GM18951 (cell line): ENCODE measurements around the gene OSTN.
"Not testable (repeated sequence)": the region's sequence is repeated elsewhere in the genome, so short reads cannot be mapped to it uniquely, and the experiment has no call there.

Experiments used
- POLR2A ChIP-seq: IDR thresholded peaks from 4 replicates; pipeline ENCODE4 v1.6.1; 2011; ENCODE audit warnings: mild to moderate bottlenecking; ENCODE audit not compliant: insufficient read length, insufficient read depth; ENCODE audit errors: extremely low read depth
- in situ Hi-C: fragments of 300-500 bp; cut with MboI; formaldehyde crosslinking; loops from one replicate; pipeline ENCODE4 v1.12.0; 2022; ENCODE audit warnings: low sequenced_read_pairs, mixed read lengths, inconsistent platforms; ENCODE audit not compliant: unreplicated experiment

The OSTN gene

GRCh38 chr3:191198932-191199331 is at the start of gene OSTN:
TSS of gene OSTN (plus strand) at chr3:191199241. CDS start at chr3:191212533, 13,292 bp downstream.
- in situ Hi-C loops: no loop called here
- TF ChIP-seq POLR2A: no peak

- no peak for TF ChIP-seq POLR2A
- in situ Hi-C loops: no loop called here
Measured at GRCh38 chr3:191151653-191152052, 47.4 kb upstream of the OSTN start.

- TF ChIP-seq POLR2A: no peak
- in situ Hi-C loops: loop anchor here (5.0 kb wide), 1 partner anchor 77 kb away; no protein-coding TSS in a partner anchor
Measured at GRCh38 chr3:191154827-191155226, 44.2 kb upstream of the OSTN start.

GRCh38 chr3:191158247-191158646 is 40.8 kb upstream of the OSTN start:
- TF ChIP-seq POLR2A: no peak
- in situ Hi-C loops: loop anchor here (5.0 kb wide), 1 partner anchor 74 kb away; no protein-coding TSS in a partner anchor

GRCh38 chr3:191158815-191159214 is 40.2 kb upstream of the OSTN start:
- TF ChIP-seq POLR2A: no peak
- in situ Hi-C loops: loop anchor here (5.0 kb wide), 1 partner anchor 73 kb away; no protein-coding TSS in a partner anchor

- in situ Hi-C loops: no loop called here
- TF ChIP-seq POLR2A: no peak
Measured at GRCh38 chr3:191165802-191166201, 33.2 kb upstream of the OSTN start.

GRCh38 chr3:191166368-191166767 is 32.7 kb upstream of the OSTN start:
- in situ Hi-C loops: no loop called here
- TF ChIP-seq POLR2A: no peak

- TF ChIP-seq POLR2A: no peak
- in situ Hi-C loops: no loop called here
Measured at GRCh38 chr3:191169566-191169965, 29.5 kb upstream of the OSTN start.

GRCh38 chr3:191170097-191170496 is 28.9 kb upstream of the OSTN start:
- TF ChIP-seq POLR2A: no peak
- in situ Hi-C loops: no loop called here

GRCh38 chr3:191175102-191175501 is 23.9 kb upstream of the OSTN start:
- TF ChIP-seq POLR2A: no peak
- in situ Hi-C loops: no loop called here

GRCh38 chr3:191176038-191176785 is 22.8 kb upstream of the OSTN start:
- no peak for TF ChIP-seq POLR2A
- in situ Hi-C loops: no loop called here

- in situ Hi-C loops: not testable (repeated sequence)
Measured at GRCh38 chr3:191185382-191185781, 13.7 kb upstream of the OSTN start.

GRCh38 chr3:191188246-191188645 is 10.8 kb upstream of the OSTN start:
- in situ Hi-C loops: not testable (repeated sequence)

- in situ Hi-C loops: not testable (repeated sequence)
Measured at GRCh38 chr3:191192270-191192669, 6.8 kb upstream of the OSTN start.

GRCh38 chr3:191192941-191193340 is 6.1 kb upstream of the OSTN start:
- in situ Hi-C loops: no loop called here
- no peak for TF ChIP-seq POLR2A
